NOMO-1 treated with dmso at 0.1 percent for 144 hours (cell line): ENCODE data around the gene RAB11FIP5.
A peak's percentile ranks its signal among the peaks of the same experiment; 100 is the strongest.

Source experiments
- DNase-seq: peaks from one replicate; lab custom pipeline; 2025; ENCODE audit not compliant: unreplicated experiment; lab: John Stamatoyannopoulos, UW

Gene RAB11FIP5

DNA sequence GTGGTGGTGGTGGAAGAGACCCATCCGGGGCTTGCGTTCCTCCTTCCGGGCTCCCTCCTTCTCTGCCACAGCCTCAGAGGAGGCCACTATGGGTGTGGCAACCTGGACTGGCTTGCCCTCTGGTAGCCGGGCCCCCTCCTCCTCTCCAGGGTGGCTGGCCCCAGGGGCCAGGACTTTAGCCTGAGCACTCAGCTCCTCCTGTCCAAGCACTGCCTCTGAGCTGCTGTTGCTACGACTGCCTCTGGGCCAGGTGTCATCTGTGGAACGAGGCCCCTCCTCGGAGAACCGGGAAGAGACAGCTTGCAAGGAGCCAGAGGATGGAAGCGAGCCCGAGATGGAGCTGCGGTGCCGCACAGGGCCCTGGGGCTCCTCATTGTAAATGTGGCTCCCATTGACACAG is 24.5 kb downstream of the RAB11FIP5 start:
- DNase-seq, result no peak

DNA sequence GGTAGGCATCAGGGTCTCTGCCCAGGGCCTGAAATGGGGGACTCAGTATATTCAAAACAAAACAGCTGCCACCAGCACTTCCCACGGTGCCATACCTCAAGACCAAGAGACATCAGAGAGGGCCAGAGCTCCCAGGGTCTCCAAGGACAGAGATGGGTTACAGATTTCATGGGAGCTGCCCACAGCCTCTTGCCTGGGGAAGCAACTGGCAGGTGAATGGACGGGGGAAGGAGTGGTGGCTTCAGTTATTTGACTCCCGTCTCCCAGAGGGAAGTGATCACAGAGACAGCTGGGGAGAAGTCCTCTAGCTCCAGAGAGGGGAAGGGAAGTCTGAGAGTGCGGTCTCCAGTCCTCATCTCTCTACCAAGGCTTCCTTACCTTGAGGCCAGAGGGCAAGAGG is 25.4 kb downstream of the RAB11FIP5 start:
- no peak for DNase-seq

DNA sequence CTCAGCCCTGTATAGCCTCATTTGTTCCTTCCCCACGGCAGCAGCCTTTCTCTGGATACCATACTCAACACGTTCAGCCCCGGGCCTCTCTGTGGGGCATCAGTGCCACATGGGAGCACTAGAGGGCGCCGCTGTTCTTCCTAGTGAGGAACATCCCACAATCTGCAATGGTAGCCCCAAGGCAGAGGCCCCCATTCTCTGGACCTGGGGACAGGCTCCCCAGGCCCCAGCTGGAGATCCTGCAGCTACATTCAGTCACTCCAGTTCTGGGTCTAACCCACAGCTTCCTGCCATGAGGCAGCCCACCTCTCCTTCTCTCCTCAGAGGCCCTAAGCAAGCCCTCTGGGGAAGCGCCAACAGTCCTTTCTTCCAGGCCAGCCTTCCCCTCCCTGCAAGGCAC is 27.1 kb downstream of the RAB11FIP5 start:
- DNase-seq, result no peak

DNA sequence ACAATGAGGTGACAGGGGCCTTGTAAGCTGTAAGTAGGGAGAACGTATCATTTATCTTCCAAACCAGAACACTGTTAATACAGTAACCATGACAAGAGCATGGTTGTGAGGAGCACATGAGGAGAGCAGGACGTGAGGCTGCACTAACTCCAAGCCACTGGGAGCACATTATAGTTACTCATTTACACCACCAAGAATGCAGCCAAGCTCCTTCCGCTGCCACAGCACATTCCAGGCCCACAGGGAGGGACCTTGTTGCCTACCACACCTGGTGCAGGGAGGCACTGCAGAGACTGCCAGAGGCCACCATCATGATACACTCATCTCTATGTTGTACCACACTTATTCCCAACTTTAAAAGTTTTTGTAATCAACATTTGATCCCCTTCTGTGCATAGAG is 27.8 kb downstream of the RAB11FIP5 start:
- no peak for DNase-seq

DNA sequence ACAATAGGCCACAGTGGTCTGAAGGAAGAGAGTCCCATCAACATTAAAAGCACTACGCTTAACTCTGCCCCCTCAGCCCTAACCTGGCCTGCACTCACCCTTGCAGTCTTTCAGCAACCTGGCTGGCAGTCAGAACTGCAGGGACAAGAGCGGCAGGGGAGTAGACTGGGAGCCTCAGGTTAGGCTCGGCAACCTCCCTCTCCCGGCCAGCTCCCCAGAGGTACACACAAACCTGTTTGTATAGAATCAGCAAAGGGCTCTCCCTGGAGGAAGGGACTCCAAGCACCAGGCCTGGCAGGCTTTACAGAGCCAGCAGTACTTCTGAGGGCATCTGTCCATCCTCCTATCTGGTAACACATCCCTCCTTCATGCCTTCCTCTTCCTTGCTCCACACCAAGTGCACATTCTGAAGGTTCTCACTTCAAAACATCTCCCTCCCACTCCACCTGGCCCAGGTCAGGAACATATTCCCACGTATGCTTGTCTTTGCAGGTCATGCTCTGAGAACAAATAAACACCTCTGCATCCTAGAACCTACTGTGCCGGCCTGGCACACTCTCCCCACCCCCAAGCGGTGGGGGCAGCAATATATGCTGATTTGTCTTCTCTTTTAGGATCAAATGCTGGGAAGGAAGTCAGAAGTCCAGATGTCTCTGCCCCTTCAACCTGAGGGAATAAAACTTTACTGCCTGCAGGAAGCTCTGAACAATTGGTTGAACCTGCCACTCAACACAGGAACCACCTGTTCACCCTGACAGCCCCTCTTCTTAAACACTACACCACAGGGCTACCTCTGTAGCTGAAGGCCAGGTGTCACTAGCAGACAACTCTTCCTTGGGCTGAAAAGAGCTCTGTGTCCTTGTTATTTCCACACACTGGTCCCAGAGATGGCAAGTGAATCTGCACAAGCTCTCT is 28.6 kb downstream of the RAB11FIP5 start:
- DNase-seq, result no peak

DNA sequence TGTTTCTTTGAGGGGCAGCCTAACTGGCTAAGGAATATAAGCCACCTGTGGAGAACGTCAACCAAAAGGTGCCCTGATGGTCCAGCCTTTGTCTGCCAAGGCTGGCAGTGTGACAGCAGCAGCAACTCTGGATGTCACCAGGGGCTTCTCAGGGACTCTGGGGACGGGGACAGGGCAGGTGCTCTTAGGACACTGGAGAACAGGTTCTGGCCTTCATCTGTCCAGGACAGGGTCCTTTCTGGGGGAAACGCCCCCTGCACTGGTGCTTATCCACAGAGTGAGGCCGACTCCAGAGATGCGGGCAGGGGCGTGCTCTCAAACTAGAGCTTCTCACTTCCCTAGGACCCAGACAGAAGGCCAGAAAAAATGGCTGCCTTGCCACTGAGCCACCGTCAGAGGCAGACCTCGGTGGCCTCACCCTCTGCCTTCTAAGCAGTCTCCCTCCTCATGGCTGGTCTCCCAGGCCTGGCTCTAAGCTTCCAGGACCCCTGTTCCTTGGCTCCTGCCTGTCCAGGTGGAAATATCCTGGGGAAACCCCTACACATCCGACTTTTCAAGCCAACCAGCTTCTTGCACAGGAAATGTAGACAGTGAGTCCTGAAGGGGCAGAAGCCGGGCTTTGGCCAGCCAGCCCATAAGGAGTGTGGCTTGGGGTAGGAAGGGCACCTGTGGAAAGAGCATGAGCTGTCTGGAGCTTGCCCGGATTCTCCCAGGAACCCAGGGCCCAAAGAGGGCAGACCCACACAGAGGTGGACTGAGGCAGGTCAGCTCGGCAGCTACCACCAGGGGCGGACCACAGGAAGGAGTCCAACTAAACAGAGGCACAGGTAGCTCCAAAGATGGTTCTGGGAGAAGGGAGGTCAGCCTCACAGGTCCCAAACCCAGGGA is 30.0 kb downstream of the RAB11FIP5 start:
- DNase-seq, result no peak

DNA sequence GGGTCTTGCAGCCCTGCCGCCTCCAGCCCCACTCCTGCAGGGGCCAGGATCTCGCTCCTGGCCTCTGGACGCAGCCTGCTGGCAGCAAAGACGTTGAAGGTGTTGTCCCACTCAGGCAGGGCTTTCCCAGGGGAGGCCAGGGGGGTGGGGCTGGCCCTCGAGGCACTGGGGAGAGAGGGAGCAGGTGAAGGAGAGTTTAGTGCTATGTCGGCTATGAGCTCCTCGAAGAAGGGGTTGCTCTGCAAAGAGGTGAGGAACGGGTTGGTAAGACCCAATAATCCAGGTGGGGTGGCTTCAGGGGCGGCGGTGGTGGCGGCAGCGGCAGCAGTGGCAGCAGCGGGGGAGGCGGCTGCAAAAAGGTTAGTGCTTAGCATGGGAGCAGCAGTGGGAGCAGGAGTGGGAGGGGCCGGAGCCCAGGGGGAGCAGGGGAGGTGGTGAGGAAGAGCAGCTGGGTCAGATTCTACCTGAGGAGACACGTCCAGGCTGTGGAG is 31.5 kb downstream of the RAB11FIP5 start:
- DNase-seq, result no peak

DNA sequence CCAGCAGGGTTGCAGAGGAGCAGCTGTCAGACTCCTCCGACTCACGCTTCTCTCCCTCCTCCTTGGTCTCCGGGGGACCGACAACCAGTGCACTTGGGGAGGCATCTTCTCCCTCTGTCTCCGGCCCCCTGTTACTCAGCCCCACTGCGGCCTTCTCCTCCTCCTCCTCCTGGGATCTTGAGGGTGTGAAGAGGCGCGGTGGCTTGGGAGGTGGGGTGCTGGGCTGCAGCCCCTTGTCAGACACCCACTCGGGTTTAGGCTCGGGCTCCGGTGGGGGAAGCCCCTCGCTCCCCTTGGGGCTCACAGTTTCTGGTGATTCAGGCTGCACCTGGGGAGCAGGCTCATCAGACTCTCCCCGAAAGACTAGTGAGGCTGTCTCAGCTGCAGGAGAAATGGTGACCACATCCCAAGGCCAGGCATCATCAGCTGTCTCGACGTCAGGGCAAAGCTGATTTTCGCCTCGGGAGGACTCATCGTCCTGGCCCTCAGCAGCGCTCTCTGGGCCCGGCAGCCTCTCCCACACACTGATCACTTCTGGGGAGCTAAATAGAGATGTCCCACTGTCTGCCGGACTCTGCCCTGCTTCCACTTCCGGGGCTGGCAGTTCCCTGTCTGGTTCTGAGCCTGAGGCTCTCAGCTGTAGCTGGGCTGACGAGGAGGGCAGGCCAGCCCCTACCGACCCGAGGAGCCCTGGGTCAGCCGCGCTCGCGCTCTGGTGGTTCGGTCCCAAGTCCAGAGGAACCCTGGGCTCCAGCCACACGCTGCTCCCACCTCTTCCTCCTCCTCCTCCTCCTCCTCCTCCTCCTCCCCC is 32.2 kb downstream of the RAB11FIP5 start:
- DNase-seq, result no peak

DNA sequence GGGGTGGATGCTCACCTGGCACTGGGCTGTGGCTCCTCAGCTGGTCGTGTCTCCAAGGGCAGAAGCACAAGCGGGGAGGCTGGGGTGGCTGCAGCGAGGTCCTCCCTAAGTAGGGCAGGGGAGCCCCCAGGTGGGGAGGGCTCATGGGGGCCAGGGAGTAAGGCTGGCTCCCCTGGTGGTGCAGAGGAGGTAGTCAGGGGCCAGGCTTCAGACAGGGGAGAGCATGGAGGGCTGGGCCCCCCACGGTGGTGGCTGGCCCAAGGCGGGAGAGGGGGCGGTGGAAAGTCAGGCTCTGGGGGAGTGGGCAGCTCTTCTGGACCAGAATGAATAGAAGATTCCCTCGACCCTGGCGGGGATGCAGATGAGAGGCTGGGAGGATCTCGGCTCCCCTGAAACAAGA is 33.1 kb downstream of the RAB11FIP5 start:
- no peak for DNase-seq

DNA sequence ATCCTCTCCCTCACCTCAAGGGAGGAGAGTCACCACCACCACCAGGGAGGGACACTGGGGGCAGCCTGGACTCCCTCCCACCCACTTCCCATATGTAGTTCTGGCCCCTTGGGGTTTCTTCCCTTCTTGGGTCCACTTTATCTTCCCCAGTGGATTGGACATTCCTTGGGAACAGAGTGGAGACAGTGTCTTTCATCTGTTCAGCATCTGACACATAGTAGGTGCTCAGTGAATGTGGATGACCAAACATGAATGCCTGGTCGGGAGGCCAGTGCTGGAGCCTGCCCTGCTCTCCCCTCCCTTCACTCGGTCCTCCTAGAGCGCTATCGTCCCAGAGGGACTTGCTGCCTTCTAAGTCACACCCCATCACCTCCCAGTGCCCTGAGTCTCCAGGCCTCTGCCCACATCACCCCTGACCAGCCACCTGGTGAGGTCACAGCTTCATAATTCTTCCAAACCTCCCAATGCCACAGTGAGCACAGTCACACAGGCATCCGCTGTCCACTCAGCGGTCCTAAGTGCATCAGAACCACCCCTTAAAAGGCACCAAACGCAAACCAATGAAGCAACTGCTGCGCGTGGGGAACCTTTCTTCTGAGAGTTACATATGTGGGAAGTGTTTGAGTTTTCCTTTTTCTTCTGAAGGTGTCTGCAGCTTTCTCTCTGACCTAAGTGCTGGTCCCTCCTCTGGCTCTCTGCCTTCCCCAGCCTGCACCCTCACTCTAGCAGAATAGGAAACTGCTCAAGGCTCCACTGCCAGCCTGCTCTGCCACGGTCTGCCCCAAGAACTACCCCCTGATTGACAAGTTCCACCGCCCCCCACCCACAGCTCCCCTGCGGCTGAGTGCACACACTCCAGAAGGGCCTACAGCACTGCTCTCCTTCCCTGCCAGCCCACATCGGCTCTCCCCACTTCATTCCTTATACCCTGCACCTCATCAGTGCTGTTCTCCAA is 34.0 kb downstream of the RAB11FIP5 start:
- DNase-seq, result no peak

DNA sequence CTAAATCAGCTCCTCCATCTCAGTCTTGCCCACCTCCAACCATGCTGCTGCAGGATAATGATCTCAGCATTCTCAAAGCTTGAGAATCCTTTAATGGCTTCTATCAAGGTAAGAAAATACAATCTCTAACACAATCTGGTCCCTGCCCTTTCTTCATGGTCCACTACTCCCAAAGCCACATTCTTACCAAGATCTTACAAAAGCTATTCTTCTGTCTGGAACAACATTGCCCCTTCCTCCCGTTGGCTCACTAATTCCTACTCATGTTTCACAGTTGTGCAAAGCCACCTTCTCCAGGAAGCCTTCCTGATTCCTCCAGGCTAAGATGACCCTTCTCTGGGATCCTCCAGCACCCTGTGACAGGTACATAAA is 35.3 kb downstream of the RAB11FIP5 start:
- DNase-seq, result no peak

DNA sequence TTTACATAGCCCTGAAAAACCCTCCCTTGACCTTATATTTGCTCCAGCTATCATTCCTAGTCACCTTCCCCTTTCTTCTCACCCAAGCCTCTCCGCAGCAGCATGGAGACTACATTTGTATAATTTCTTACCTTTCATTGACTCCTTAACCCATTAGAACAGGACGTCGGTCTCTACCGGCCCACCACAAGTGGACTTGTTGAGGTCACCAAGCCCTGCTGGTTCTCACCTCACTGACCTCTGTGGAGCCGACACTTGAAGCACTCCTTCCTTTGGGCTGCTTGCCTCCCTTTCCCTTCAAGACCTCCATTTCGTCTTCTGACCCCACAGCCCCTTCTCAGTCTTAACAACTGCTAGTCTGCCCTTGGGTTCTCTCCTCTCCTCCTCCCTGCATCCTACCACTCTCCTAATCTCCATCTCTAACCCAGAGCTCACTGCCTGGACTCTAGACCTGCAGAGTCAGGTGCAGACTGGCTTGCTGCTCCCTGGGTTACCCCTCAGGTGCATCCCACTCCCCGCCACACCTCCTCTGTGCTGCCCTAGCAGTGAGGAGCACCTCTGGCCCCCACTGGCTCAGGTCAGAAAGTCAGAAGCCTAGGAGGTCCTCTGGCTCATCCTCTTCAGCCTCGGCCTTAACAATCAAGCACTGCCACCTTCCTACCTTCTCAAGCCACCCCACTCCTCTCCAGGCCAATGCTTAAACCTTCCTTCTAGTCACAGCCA is 35.9 kb downstream of the RAB11FIP5 start:
- DNase-seq, result no peak

DNA sequence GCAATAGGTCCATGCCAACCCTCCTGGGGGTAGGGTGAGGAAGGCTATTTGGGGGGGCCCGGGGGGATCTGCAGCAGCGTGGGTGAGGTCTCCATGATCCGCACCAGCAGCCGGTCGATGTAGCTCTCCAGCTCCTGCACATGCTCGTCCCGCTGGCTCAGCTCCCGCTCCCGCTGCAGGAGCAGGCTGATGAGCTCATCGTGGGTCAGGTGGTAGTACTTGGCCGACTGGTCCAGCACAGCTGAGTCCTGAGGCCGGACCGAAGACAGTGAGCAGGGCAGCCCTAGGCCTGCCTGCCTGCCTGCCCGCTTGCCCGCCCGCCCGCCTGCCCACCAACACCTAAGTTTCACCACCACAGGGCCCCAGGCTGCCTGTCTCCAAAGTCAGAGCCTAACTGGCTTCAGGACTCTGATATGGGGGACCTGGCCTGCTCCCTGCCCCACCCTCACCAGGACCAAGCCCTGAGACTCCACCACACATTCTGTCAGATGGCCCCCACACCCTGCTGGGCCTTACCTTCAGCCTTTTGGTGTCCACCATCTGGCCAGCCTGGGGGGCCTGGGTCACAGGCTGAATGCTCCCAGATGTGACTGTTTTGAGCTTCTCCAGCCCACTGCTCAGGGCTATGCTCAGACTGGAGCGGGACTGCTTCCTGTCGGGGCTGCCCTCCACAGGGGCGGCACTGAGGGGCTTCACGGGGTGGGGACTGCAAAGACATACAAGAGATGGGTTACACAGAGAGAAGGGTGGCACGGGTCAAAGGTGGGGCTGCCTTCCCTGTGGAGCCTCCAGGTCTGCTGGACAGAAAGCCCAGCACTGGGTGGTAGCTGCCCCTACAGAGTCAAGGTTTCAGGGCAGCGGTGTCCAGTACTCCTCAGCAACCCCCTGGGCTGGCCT is 37.0 kb downstream of the RAB11FIP5 start:
- DNase-seq, result no peak

DNA sequence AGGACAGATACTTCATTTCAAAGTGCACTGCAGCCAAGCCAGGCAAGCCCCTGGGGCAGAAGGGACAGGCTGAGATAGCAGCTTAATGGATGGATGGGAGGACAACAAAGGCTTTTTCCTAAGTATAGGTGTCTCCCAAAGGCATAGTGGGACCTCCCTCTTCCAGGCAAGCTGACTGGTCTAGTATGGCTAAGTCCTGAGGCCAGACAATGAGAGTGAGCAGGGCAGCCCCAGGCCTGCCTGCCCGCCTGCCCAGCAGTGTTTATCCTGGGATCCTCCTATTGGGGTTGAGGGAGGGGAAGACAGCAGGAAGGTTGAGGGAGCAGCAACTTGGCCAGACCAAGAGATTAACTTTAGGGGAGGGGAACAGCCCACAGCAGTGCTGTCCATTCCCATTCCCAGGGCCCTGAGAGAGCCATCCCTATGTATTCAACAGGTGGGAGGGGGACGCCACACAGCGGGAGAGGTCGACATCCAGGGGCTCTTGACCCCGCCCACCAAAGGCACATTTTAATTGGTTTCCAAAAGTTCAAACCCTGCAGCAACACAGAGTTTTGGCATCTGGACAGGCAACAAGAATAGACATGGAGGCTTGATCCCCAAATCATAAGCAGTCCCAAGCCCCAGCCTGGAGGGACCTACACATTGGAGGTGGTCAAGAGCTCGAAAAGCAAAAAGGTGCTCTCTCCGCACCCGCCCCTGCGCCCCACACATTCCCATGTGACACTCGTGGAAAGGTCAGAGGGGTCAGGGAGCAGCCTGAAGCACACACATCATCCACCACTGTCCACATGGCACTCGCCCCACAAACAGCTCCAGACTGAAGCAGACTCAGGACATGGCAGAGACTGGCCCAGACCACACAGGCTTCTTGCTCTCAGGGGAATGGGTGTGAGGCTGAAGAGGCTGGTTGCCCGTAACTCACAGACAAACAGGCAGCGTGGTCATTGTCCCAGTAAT is 38.4 kb downstream of the RAB11FIP5 start:
- DNase-seq, result no peak

DNA sequence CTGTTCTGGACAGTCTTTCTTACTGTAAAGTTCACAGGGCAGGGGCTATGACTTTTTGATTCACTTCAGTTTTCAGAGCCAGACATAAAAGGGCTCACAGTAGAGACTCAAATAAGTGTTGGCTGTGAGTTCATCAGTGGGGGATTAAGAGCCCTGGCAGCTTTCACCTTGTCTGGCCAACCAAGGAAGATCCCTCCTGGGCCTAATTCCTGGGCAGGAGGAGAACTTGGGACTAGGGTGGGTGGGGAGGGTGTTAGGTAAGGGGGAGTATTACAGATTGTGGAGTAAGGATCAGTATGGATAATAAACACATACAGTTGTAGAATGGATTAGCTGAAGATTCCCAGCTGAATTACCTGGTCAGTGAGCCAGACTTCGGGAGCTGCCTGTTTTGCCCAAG is 40.3 kb downstream of the RAB11FIP5 start:
- no peak for DNase-seq

DNA sequence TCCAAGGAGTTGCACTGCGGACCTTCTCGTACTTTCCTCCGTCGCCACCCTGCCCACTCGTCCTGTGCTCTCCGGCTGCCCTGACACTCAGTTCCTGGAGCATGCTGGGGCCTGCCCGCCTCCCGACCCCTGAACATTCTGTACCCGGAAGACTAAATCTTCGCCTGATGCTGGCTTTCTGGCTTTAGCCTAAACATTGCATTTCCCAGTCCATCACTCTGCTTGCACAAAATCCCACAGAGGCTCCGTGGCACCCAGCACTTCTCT is 40.7 kb downstream of the RAB11FIP5 start:
- peak; percentile 28 for DNase-seq

DNA sequence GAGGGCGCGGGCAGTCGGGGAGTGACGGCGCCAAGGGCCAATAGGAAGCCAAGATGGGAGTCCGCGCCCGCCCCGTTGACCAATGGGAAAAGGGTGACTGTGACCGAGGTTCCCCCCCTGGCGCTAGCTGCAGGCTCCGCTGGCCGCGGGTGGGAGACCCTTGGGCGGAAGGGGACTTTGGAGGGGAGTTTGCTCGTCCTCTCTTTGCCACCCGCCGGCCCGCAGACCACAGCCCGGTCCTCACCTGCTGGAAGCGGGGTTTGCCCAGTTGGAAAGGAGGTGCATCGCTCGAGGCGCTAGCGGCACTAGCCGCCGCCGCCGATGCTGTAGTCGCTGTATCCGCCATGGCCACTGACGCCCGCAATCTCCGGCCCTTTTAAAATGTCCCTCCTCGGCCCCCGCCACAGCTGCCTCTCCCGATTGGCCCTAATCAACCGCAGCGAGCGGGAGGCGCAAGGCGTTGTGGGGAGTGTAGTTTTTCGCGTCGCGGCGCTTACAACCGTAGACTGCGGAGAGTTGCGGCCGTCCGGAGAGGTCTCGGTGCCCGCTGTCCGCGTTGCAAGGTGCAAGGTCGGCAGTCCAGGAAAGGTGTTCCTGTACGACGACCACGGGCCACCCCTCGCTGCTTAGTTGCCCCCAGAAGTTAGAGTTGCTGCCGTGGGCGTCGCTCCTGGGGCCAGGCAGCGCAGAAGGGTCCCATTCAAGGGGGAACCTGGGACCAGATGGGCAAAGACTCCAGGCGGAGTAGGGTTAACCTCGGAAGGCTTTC is 41.2 kb downstream of the RAB11FIP5 start, which contains the start of gene SFXN5:
Gene SFXN5 (minus strand): TSS at position 353 of the 769 bp plus-strand sequence. CDS start 7 bp downstream, at position 346.
- DNase-seq, result peak; percentile 92
